ENCODE measurements around the gene IL20RA.

DNA sequence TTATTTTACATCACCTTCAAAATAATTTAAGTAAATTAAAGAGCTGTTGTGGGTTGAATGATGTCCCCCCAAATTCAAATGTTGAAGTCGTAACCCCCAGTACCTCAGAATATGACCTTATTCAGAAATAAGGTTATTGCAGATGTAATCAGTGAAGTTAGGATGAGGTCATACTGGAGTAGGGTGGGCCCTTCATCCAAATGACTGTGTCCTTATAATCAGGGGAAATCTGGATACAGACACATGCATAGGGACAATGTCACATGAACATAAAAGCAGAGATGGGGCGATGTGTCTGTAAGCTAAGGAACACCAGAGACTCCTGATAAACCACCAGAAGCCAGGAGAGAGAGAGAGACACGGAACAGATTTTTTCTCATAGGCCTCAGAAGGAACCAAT, 13.3 kb upstream of the IL20RA start:
- no peak for TF ChIP-seq EZH2phosphoT487 (IDR thresholded peaks at IDR 0.05; ENCODE audit: low read length)
- TF ChIP-seq, protein P1, sequence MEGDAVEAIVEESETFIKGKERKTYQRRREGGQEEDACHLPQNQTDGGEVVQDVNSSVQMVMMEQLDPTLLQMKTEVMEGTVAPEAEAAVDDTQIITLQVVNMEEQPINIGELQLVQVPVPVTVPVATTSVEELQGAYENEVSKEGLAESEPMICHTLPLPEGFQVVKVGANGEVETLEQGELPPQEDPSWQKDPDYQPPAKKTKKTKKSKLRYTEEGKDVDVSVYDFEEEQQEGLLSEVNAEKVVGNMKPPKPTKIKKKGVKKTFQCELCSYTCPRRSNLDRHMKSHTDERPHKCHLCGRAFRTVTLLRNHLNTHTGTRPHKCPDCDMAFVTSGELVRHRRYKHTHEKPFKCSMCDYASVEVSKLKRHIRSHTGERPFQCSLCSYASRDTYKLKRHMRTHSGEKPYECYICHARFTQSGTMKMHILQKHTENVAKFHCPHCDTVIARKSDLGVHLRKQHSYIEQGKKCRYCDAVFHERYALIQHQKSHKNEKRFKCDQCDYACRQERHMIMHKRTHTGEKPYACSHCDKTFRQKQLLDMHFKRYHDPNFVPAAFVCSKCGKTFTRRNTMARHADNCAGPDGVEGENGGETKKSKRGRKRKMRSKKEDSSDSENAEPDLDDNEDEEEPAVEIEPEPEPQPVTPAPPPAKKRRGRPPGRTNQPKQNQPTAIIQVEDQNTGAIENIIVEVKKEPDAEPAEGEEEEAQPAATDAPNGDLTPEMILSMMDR (IDR thresholded peaks at IDR 0.05; ENCODE audit: low read length) = no peak
- TF ChIP-seq EZH2 (optimal IDR thresholded peaks at IDR 0.05; ENCODE audit: low read depth, low read length) = no peak

Data from MM.1S (cell line).